Calu3 (cell line): ENCODE data around the gene ME1. TPM values are rescaled to one million over a fixed set of nuclear protein-coding genes. Genes with fewer than 3 reads are reported as not detected.

Experiments used
- BruUV-seq: library from RNA; stranded (reverse); fragments of 400-500 nt; replicated peaks from 2 replicates; lab custom pipeline; 2021; lab: Mats Ljungman, UMichigan
- CTCF ChIA-PET: fragments of 300-600 bp; sonication (Branson Sonifier 250); formaldehyde crosslinking; loops from one replicate; lab custom pipeline; 2022; ENCODE audit warnings: antibody characterized with exemption; lab: Charles Lee
- DNase-seq: peaks from one replicate; pipeline ENCODE4 v3.0.0; 2022
- H3K27ac Mint-ChIP-seq: one replicate; pipeline ENCODE4 v1.8.0; 2022; ENCODE audit warnings: mixed read lengths; ENCODE audit not compliant: unreplicated experiment
- H3K27me3 Mint-ChIP-seq: one replicate; pipeline ENCODE4 v1.8.0; 2022; ENCODE audit warnings: mixed read lengths; ENCODE audit not compliant: unreplicated experiment
- H3K36me3 Mint-ChIP-seq: one replicate; pipeline ENCODE4 v1.8.0; 2022; ENCODE audit warnings: mild to moderate bottlenecking, moderate library complexity, mixed read lengths; ENCODE audit not compliant: insufficient read depth, unreplicated experiment
- H3K4me1 Mint-ChIP-seq: one replicate; pipeline ENCODE4 v1.8.0; 2022; ENCODE audit warnings: mild to moderate bottlenecking, low read depth, mixed read lengths; ENCODE audit not compliant: unreplicated experiment
- H3K4me3 Mint-ChIP-seq: one replicate; pipeline ENCODE4 v1.8.0; 2022; ENCODE audit warnings: mild to moderate bottlenecking, low read depth, moderate library complexity, mixed read lengths; ENCODE audit not compliant: unreplicated experiment
- H3K9me3 Mint-ChIP-seq: one replicate; pipeline ENCODE4 v1.8.0; 2022; ENCODE audit warnings: low read depth, mixed read lengths; ENCODE audit not compliant: unreplicated experiment
- intact Hi-C: fragments of 100-400 bp; cut with micrococcal nuclease; formaldehyde crosslinking; loops from one replicate; pipeline ENCODE4 v1.10.0; 2022; ENCODE audit not compliant: unreplicated experiment
- total RNA-seq: library from RNA; stranded (reverse); gene quantifications from 2 replicates; pipeline ENCODE4 v1.2.3, GENCODE V29; 2022
- TF ChIP-seq, protein P1 (sequence below): fragments of 200-600 bp; IDR thresholded peaks from one replicate; pipeline ENCODE4 v1.8.0; 2022; ENCODE audit warnings: antibody characterized with exemption; ENCODE audit not compliant: unreplicated experiment

ME1 gene
- total RNA-seq, 1 experiment from 2014 or later: 14.5 TPM

DNA sequence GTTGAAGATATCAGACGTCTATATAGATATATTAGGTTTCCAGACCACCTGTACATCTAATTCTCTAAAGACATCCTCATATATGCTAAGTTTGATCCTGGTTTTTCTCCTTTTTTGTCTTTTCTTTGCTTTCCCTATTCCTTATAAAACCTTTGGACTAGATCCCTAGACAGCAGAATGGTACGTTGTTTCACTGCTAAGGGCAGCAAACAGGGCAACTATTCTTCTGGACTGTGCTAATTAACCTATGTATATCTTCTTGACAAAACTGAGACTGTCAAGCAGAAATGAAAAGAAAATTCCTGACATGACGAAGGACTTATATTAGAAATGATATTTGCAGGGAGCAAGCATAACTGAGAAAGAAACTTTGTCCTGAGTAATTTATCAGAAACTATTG lies 19.1 kb downstream of the ME1 start:
- Mint-ChIP-seq H3K4me1 (no peaks in the 10 kb centered on the region), H3K4me3 (no peak overlapping the region), H3K9me3 (peaks cover 2% of the 10 kb centered on the region), H3K27me3 (no peaks in the 10 kb centered on the region), H3K27ac (no peak overlapping the region), H3K36me3 (no peaks in the 10 kb centered on the region)
- TF ChIP-seq, protein P1, sequence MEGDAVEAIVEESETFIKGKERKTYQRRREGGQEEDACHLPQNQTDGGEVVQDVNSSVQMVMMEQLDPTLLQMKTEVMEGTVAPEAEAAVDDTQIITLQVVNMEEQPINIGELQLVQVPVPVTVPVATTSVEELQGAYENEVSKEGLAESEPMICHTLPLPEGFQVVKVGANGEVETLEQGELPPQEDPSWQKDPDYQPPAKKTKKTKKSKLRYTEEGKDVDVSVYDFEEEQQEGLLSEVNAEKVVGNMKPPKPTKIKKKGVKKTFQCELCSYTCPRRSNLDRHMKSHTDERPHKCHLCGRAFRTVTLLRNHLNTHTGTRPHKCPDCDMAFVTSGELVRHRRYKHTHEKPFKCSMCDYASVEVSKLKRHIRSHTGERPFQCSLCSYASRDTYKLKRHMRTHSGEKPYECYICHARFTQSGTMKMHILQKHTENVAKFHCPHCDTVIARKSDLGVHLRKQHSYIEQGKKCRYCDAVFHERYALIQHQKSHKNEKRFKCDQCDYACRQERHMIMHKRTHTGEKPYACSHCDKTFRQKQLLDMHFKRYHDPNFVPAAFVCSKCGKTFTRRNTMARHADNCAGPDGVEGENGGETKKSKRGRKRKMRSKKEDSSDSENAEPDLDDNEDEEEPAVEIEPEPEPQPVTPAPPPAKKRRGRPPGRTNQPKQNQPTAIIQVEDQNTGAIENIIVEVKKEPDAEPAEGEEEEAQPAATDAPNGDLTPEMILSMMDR: no peak
- no peak for DNase-seq
- CTCF ChIA-PET: no interaction called here
- BruUV-seq: no TSS peak
- intact Hi-C loops: loop anchor here (10.0 kb wide), 1 partner anchor 347 kb away; the partner anchor contains the start of genes DOP1A and UBE3D

DNA sequence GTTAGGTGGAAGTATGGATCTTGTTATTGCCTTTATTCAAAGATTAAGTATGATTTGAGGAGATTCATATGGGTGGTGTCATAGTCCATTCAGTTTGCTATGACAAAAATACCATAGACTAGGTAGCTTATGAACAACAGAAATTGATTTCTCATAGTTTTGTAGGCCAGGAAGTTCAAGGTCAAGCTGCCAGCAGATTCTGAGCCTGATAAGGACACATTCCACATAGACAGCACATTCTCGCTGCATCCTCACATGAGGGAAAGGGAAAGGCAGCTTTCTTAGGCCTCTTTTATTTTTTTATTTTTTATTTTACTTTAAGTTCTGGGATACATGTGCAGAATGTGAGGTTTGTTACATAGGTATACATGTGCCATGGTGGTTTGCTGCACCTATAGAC lies 27.7 kb downstream of the ME1 start:
- intact Hi-C loops: no loop called here
- BruUV-seq: no TSS peak
- TF ChIP-seq, protein P1: no peak
- Mint-ChIP-seq H3K27ac (peak overlapping the region; percentile 41), H3K36me3 (no peaks in the 10 kb centered on the region), H3K9me3 (peaks cover 7% of the 10 kb centered on the region), H3K4me3 (no peak overlapping the region), H3K27me3 (no peaks in the 10 kb centered on the region), H3K4me1 (peaks cover 18% of the 10 kb centered on the region)
- peak; percentile 15 for DNase-seq
- CTCF ChIA-PET: no interaction called here

DNA sequence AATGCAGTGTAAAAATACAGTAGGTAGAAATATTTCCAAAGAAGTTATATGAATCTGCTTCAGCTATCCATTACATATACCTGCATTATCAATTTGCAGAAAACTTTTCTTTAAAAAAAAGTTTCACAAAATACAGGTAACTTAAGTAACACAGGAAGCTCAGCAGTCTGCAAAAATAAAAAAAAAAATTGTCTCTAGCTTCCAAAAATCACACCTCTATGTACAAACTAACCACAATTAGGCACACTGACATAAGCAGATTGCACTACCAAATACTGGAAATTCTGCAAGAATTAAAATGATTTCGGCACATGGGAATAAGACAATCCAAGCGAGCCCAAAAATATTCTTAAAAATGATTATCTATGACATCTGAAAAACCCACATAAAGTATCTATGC lies 41.2 kb downstream of the ME1 start:
- intact Hi-C loops: no loop called here
- DNase-seq: no peak
- TF ChIP-seq, protein P1: no peak
- CTCF ChIA-PET: no interaction called here
- Mint-ChIP-seq H3K27ac (no peak overlapping the region), H3K4me1 (no peaks in the 10 kb centered on the region), H3K27me3 (no peaks in the 10 kb centered on the region), H3K9me3 (no peaks in the 10 kb centered on the region), H3K36me3 (peaks cover 4% of the 10 kb centered on the region), H3K4me3 (no peak overlapping the region)
- no TSS peak for BruUV-seq

DNA sequence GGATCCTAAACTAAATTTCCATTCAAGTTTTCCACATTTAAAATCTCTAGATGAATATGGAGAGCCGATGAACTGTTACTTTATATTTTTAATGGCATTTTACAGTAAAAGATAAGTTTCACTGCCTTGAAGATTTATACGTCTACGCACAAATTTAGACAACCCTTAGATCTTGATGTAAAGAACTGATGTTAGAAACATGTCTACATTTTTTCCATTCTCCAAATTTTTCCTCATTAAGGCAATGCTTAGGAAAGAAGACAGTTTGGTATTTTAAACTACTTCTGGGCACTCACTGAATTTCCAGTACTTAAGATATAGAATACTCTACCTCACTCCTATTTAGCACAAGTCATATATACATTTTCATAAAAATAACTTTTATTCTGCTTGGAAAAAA lies 45.4 kb downstream of the ME1 start:
- TF ChIP-seq, protein P1: no peak
- intact Hi-C loops: no loop called here
- H3K36me3 Mint-ChIP-seq: peaks cover 3% of the 10 kb centered on the region
- H3K27ac Mint-ChIP-seq: no peak overlapping the region
- no peaks in the 10 kb centered on the region for H3K4me1 Mint-ChIP-seq
- H3K9me3 Mint-ChIP-seq: no peaks in the 10 kb centered on the region
- CTCF ChIA-PET: no interaction called here
- BruUV-seq: no TSS peak
- no peak overlapping the region for H3K4me3 Mint-ChIP-seq
- H3K27me3 Mint-ChIP-seq: no peaks in the 10 kb centered on the region
- no peak for DNase-seq
